Measurements from ENCODE around the gene ZNF90. TPM values are rescaled to one million over a fixed set of nuclear protein-coding genes. Genes with fewer than 3 reads are reported as not detected.
"Not testable (repeated sequence)": the region's sequence is repeated elsewhere in the genome, so short reads cannot be mapped to it uniquely, and the experiment has no call there.

The ZNF90 gene
- total RNA-seq, 2 donors from 2014 or later: 113 to 174 TPM

- H3K4me1 Mint-ChIP-seq: peaks cover 18% of the 10 kb centered on the region
- Histone ChIP-seq H3K4me3 (ENCODE audit: low read length) (peak overlapping the region; percentile 94), H3K36me3 (ENCODE audit: control insufficient read depth, insufficient read depth, low read length) (peaks cover 29% of the 10 kb centered on the region), H3K9ac (ENCODE audit: extremely low read depth, low read length, poor library complexity, severe bottlenecking) (peak overlapping the region; percentile 97), H3K27me3 (ENCODE audit: control insufficient read depth, insufficient read depth, low read length, poor library complexity, severe bottlenecking) (no peaks in the 10 kb centered on the region), H3K4me1 (ENCODE audit: control insufficient read depth, insufficient read depth, low read length) (no peaks in the 10 kb centered on the region), H3K27ac (ENCODE audit: low read depth, low read length) (peak overlapping the region; percentile 99), H3K9me3 (ENCODE audit: control insufficient read depth, low read length) (peaks cover 15% of the 10 kb centered on the region)
- no peak for TF ChIP-seq CTCF (conservative IDR thresholded peaks at IDR 0.05)
- WGBS, 2 experiments (ENCODE audit: insufficient coverage in 1 of 2, insufficient read length in 1 of 2): 1 to 10% methylated on average over 2 to 26 of the region's 26 CpGs
- peaks cover 20% of the 10 kb centered on the region for H3K36me3 Mint-ChIP-seq (ENCODE audit: low read depth)
- no peak for DNase-seq
- peak overlapping the region; percentile 86 for H3K4me3 Mint-ChIP-seq
- H3K9me3 Mint-ChIP-seq: peaks cover 3% of the 10 kb centered on the region
- peak overlapping the region; percentile 17 for H3K27ac Mint-ChIP-seq
- H3K27me3 Mint-ChIP-seq (ENCODE audit: insufficient read depth): no peaks in the 10 kb centered on the region
These were observed 39.2 kb upstream of the ZNF90 start for GRCh38 chr19:20038358-20039202.

GRCh38 chr19:20039203-20039723, 38.5 kb upstream of the ZNF90 start, which contains the start of gene ZNF682:
TSS of gene ZNF682 (minus strand) at chr19:20039505. CDS start at chr19:20039345, 160 bp downstream.
- Mint-ChIP-seq H3K27ac (peak within 1 kb of the TSS; percentile 97), H3K27me3 (ENCODE audit: insufficient read depth) (no peaks in the 10 kb centered on the region), H3K4me3 (peak within 1 kb of the TSS; percentile 86), H3K9me3 (peaks cover 3% of the 10 kb centered on the region), H3K36me3 (ENCODE audit: low read depth) (peaks cover 14% of the 10 kb centered on the region), H3K4me1 (peaks cover 18% of the 10 kb centered on the region)
- peak; percentile 99 for DNase-seq
- no peaks in the 10 kb centered on the region for H3K4me1 ChIP-seq (ENCODE audit: control insufficient read depth, insufficient read depth, low read length)
- H3K36me3 ChIP-seq (ENCODE audit: control insufficient read depth, insufficient read depth, low read length): peaks cover 23% of the 10 kb centered on the region
- H3K27me3 ChIP-seq (ENCODE audit: control insufficient read depth, insufficient read depth, low read length, poor library complexity, severe bottlenecking): no peaks in the 10 kb centered on the region
- no peak for TF ChIP-seq CTCF (conservative IDR thresholded peaks at IDR 0.05)
- 1 to 3% methylated on average over 6 to 25 of the region's 25 CpGs for WGBS, 2 experiments (ENCODE audit: insufficient coverage in 1 of 2, insufficient read length in 1 of 2)
- H3K9ac ChIP-seq (ENCODE audit: extremely low read depth, low read length, poor library complexity, severe bottlenecking): peak within 1 kb of the TSS; percentile 97
- H3K27ac ChIP-seq (ENCODE audit: low read depth, low read length): peak within 1 kb of the TSS; percentile 99
- peaks cover 15% of the 10 kb centered on the region for H3K9me3 ChIP-seq (ENCODE audit: control insufficient read depth, low read length)
- H3K4me3 ChIP-seq (ENCODE audit: low read length): peak within 1 kb of the TSS; percentile 94

- Mint-ChIP-seq H3K4me1 (no peaks in the 10 kb centered on the region), H3K27me3 (ENCODE audit: insufficient read depth) (no peaks in the 10 kb centered on the region), H3K4me3 (no peak overlapping the region), H3K27ac (no peak overlapping the region), H3K36me3 (ENCODE audit: low read depth) (no peaks in the 10 kb centered on the region), H3K9me3 (peaks cover under 1% of the 10 kb centered on the region)
- no peak for TF ChIP-seq CTCF (conservative IDR thresholded peaks at IDR 0.05)
- Histone ChIP-seq H3K27me3 (ENCODE audit: control insufficient read depth, insufficient read depth, low read length, poor library complexity, severe bottlenecking) (no peaks in the 10 kb centered on the region), H3K4me1 (ENCODE audit: control insufficient read depth, insufficient read depth, low read length) (no peaks in the 10 kb centered on the region), H3K4me3 (ENCODE audit: low read length) (no peak overlapping the region), H3K27ac (ENCODE audit: low read depth, low read length) (no peak overlapping the region), H3K9ac (ENCODE audit: extremely low read depth, low read length, poor library complexity, severe bottlenecking) (no peak overlapping the region), H3K36me3 (ENCODE audit: control insufficient read depth, insufficient read depth, low read length) (no peaks in the 10 kb centered on the region), H3K9me3 (ENCODE audit: control insufficient read depth, low read length) (peaks cover 6% of the 10 kb centered on the region)
- DNase-seq: no peak
- 92 to 94% methylated on average over 3 of the region's 3 CpGs for WGBS, 2 experiments (ENCODE audit: insufficient coverage in 1 of 2, insufficient read length in 1 of 2)
These were observed 33.1 kb upstream of the ZNF90 start for GRCh38 chr19:20044663-20045062.

GRCh38 chr19:20045742-20046141, 32.1 kb upstream of the ZNF90 start:
- H3K27ac Mint-ChIP-seq; DNase-seq; H3K9ac ChIP-seq (ENCODE audit: extremely low read depth, low read length, poor library complexity, severe bottlenecking); H3K4me3 Mint-ChIP-seq; H3K4me1 ChIP-seq (ENCODE audit: control insufficient read depth, insufficient read depth, low read length); H3K27me3 ChIP-seq (ENCODE audit: control insufficient read depth, insufficient read depth, low read length, poor library complexity, severe bottlenecking); H3K36me3 ChIP-seq (ENCODE audit: control insufficient read depth, insufficient read depth, low read length); H3K9me3 ChIP-seq (ENCODE audit: control insufficient read depth, low read length); H3K36me3 Mint-ChIP-seq (ENCODE audit: low read depth); H3K27ac ChIP-seq (ENCODE audit: low read depth, low read length); H3K4me1 Mint-ChIP-seq; H3K27me3 Mint-ChIP-seq (ENCODE audit: insufficient read depth); H3K4me3 ChIP-seq (ENCODE audit: low read length); H3K9me3 Mint-ChIP-seq: not testable (repeated sequence)
- 87 to 88% methylated on average over 3 to 5 of the region's 5 CpGs for WGBS, 2 experiments (ENCODE audit: insufficient coverage in 1 of 2, insufficient read length in 1 of 2)
